ENCODE results near the gene PROSER1.
"Not testable (repeated sequence)": the region's sequence is repeated elsewhere in the genome, so short reads cannot be mapped to it uniquely, and the experiment has no call there.

PROSER1 gene

DNA sequence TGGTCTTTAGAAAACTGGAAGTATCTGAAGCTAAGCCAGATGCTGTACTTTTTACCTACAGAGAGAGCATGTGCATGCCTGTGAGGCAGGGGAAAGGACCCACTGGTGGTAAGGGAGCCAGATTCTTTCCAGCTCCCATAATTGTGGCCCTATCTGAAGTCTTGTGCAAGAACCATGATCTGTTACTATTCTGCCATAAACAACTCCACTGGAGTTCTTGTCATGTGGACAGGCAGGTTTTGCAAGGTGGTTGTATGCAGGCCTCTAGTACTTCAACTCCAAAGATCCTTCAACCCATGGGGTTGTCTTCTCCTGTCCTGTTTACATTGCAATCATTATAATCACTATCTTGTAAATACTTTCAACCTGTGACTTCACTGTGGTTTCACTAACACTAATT is 14.1 kb downstream of the PROSER1 start:
- DNase-seq, result no peak

- no peak for DNase-seq
Observed at GRCh38 chr13:39023316-39023715, 14.6 kb downstream of the PROSER1 start.

DNA sequence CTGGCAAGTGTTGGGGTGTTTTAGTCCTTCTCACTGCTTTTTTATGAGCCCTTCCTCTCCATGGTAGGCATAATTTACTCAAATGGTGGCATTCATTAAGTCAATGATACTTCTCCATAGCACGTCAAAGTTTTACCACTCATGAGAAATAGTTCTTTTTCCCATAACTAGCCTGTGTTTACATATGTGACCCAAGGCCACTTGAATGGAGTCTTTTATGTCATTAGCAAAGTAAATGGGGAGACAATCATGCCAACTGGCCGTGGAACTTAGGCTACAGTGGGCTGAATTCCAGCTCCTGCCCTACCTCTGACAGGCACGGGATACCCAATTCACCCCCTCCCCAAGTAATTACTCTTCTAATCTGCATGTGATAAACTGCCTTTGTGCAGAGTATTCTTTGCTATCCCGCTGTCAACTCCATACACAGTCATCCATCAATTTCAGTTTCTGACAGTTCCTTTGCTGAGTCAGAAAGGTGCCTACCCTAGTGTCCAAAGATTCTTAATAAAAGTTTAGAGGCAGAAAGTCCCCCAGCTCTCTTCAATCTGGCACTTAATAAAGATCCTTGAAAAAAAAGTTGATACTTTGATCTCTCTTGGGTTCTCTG is 16.9 kb downstream of the PROSER1 start:
- no peak for DNase-seq

- DNase-seq, result no peak
Observed at GRCh38 chr13:39016787-39017186, 21.1 kb downstream of the PROSER1 start.

DNA sequence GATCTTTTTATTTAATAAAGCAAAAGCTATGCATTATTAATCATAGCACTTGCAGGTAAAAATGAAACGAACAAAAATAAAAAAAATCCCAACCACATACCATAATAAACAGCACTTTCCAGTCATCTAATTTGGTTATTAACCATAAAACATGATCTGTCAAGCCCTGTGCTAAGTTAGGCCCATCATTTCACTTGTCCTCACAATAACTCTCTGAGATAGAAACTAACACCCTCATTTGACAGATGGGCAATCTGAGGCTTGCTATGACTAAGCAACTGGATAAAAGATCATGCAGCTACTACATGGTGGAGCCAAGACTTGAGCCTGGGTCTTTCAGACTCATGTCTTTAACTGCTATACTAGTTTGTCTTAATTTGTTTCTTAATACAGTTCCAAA is 21.8 kb downstream of the PROSER1 start:
- no peak for DNase-seq

DNA sequence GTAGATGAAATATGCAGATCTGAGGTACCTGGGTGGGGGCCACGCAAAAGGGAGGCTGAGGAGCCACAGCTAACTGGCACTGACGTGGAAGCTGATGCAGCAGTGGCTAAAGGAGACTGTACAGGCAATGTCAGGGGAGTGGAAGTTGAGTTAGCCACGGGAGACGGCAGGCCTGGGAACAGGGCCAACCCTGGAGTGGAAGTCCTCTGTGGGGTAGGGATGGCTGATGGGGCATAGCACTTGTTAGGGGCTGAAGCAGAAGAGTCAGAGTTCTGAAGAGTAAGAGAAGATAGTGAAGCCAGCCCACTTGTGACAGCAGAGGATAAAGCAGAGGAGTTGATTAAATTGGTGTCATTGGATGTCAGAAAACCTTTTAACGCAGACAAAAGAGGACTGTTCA is 24.4 kb downstream of the PROSER1 start:
- DNase-seq, result no peak

GRCh38 chr13:39012608-39013007 is 25.3 kb downstream of the PROSER1 start:
- DNase-seq, result no peak

GRCh38 chr13:39006371-39007111 is 31.3 kb downstream of the PROSER1 start:
- DNase-seq, result not testable (repeated sequence)

DNA sequence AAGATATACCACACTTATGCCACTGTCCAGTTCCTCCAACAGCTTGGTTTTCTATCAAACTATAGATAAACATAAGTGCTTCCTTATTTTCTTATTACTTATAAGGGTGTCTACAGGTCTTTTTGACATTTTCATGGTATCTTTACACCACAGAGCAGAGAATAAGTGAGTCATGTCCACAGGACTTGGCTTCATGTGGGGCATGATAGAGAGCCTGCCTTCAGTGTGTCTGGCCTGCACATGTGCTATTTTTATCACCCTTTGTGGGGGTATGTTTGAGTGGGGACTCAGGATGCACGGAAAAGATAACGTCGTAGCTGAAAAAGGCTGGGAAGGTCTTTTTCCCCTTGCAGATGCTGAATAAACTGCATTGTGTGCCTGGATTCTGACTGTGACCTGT is 39.1 kb downstream of the PROSER1 start:
- DNase-seq, result no peak

- no peak for DNase-seq
Observed at GRCh38 chr13:38993381-38993780, 44.5 kb downstream of the PROSER1 start.

- no peak for DNase-seq
Observed at GRCh38 chr13:38990693-38991092, 47.2 kb downstream of the PROSER1 start, which contains the start of gene STOML3. TSS of gene STOML3 (minus strand) at chr13:38990831. CDS start at chr13:38990721, 110 bp downstream.

GRCh38 chr13:38981096-38981495 is 56.8 kb downstream of the PROSER1 start:
- no peak for DNase-seq

DNA sequence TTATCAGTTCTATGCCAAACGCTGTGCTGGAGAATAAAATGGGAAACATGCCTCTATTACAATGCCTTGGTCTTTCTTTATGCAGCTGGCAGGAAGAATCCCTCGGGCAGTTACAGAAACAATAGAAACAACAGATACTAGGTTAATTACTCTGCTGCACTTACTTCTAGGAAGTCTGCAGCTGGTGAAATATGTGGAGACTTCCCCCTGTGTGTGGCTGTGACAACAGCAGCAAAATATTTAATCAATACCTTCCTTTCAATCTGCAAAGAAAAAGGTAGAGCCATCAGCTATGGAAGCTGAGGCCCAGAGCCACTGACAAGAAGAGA is 57.2 kb downstream of the PROSER1 start:
- DNase-seq, result no peak

DNA sequence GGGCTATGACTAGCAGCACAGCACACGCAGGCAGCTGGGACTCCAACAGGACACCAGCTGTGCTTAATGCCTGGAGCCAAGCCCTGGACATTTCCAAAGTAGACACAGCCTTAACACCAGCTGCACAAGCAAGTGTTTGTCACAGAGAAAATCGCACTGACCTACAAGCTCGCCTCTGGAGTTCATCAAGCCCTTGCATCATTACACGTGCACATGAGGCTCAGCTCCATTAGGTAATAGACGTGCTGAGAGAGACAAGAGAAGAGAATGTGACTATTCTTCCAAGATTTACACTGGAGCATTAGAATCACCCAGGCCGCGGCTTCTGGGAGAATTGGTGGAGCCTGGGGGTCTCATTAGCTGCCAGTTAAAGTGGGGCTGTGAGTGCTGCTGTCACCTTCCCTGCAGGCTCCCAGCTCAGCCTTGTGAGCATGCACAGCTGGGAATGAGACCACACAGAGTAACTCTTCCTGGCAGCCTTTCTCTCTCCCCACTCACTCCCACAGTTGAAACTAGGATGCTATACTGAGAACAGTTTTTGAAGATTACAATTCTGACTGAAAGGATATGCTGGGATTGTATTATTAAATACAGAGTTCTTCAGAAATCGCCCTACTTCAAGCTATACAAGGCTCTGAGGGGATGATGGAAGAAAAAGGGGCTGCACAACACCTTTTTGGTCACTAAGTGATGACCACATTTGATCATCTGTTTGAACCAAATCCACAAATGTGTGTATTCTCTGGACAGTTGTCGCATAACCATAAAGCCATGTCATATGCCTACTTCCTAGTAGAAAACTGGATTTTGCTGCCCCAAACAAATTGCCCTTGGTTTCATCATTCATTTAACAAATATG is 57.8 kb downstream of the PROSER1 start:
- no peak for DNase-seq

- no peak for DNase-seq
Observed at GRCh38 chr13:38970380-38971051, 67.4 kb downstream of the PROSER1 start.

GRCh38 chr13:38969187-38969586 is 68.7 kb downstream of the PROSER1 start:
- DNase-seq, result no peak

DNA sequence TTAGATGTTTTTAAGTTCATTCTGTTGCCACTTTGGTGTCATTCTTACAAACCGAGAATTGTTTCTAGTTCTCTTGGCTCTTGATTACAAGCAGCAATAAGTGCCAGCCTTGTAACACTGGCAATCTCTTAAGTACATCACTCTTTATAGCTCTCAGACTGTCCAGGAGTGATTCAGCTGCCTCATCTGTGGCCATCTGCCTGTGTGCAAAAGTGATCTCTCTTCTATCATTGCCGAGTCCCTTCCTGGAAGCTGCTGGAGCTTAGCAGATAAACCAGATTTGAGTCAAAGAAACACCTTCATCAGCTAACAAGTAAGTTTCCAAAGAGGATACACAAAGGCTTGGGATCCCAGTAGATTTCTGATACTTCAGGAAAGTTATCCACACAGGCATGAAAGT is 70.4 kb downstream of the PROSER1 start:
- DNase-seq, result no peak

GRCh38 chr13:38965281-38965680 is 72.6 kb downstream of the PROSER1 start:
- no peak for DNase-seq

DNA sequence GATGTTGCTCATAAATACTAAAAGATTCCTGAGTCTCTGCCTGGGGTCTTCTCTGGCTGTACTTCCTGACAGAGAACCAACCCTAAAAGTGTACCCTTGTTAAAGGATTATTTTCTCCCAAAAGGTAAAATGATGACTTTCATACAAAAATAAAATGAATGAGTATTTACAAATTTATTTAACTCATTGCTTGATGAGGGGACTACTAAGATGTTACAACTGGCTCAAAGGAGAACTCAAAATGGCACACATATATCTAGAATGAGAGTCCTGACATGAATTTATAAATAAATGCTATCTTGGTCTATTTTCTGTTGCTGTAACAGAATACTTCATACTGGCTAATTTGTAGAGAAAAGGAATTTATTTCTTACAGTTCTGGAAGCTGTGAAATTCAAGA is 77.7 kb downstream of the PROSER1 start:
- no peak for DNase-seq
